HG02970 (cell line): Measurements from ENCODE around the gene CAPZB.

Experiments
- ATAC-seq: cut with Tn5 transposase; IDR thresholded peaks from one replicate; pipeline ENCODE4 v1.9.1; 2021; ENCODE audit warnings: mild to moderate bottlenecking, moderate library complexity, moderate number of reproducible peaks; ENCODE audit not compliant: unreplicated experiment, low FRiP score

The CAPZB gene

DNA sequence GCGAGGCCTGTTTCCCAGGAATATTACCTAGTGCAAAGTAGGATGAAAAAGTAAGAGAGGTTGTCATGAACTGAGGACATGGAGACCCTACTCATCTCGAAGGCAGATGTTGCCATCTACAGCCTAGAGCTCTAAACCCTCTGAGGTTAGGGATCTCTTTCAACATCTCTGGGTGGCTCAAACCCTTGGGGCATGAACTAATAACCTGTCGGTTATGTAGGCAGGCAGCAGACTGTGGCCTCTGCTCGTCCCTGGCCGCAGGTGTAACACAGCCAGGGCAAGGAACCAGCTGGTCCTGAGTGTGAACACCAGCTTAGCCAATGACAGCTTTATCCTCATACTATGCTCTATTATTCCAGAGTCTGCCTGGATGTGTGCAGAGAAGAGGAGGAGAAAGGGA lies 13.2 kb downstream of the CAPZB start:
- no peak for ATAC-seq

DNA sequence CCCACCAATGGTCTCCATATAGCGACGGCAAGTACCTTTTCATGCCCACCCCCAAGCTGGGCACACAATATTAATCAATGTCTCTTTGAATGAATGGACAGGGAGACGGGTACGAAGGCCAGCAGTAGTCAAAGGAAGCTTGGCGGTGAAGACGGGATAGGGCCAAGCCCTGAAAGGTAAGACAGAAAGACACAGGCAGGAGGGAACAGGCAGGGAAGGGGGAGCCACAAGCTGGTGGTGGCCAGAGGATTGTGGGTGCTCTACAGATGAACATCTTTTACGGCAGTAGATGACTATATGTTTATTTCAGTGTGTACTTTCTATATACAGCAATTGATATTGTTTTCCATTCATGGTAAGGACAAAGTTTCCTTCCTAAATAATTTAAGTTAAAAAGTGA lies 16.3 kb downstream of the CAPZB start:
- ATAC-seq: no peak

DNA sequence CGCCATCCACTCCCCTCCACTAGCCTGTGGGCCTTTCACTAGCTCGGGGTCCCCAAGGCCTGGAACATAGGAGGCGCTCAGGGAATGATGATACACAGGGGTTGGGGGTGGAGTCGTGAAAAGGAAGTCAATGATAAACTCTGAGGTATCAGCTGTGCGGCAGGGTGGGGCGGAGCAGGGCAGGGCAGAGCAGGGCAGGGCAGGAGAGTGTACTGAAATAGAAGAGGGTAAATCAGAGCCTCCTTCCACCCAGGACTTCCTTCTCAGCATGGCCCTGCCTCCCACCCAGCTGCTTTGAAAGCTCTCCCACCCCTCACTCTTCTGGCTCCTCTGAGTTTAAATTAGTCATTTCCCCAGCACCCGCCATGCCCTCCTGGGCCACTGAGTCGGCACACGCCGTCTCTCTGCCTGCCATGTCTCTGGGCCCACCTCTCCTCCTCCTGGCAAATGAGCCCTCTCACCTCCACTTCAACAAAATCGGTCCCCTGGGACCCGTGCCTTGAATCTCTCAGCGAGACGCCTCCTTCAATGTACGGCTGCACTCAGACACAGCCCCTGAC lies 16.9 kb downstream of the CAPZB start:
- ATAC-seq: peak; percentile 76

DNA sequence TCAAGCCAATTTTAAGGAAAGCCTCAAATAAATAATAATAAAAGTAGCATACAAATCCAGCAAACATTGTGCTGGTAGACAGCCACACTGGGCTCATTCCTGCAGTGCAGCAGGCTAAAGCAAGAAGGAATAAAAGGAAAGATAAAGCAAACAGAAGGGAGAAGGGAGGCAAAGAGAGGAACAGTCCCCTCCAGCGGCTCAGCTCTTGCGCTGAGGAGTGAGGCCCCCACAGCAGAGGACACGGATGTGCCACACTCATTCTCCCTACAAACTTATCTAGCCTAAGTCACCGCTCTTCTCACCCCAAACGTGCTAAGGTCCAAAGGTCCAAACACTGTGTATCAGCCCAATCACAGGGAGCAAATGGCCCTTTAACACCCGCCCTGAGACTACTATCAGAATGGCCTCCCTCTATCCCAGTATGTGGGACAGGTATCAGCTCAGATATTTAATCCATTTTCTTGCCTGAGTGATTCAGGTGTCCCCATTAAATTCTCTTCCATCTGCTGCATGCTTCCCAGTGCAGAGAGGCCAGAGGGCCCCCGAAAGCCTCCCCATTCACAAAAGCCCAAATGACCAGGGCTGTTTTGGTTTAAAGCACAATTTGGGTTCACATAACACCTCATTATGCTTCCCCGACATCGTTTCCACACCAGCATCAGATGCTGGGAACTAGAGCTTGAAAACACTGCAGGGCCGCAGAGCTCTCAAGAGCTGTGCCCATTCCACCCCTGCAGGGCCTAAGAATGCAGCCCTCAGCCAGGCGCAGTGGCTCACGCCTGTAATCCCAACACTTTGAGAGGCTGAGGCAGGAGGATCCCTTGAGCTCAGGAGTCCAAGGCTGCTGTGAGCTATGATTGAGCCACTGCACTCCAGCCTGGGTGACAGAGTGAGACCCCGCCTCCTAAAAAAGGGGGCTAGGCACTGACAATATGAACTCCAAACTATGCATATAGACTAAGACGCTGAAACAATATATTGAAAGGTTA lies 17.8 kb downstream of the CAPZB start:
- ATAC-seq: no peak

DNA sequence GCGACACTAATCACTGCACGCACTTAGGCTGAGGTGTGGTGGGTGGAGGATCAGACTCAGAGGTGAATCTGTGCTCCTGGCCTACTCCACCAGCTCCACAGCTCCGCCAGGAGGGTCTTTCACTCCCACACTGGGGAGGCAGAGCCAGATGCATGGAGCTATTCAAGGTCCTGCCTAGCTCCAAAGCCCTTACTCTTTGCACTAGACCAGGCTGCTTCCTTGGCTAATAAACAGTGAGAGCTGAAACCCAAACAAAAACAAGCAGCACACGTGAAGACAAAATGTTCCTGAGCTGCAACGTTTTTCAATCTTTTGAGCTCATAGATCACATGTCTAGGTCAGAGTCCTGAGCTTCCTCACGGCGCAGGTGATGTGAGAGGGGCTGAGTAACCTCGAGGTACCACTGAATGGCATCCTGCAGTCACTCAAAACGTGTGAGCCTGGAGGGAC lies 19.2 kb downstream of the CAPZB start:
- no peak for ATAC-seq

DNA sequence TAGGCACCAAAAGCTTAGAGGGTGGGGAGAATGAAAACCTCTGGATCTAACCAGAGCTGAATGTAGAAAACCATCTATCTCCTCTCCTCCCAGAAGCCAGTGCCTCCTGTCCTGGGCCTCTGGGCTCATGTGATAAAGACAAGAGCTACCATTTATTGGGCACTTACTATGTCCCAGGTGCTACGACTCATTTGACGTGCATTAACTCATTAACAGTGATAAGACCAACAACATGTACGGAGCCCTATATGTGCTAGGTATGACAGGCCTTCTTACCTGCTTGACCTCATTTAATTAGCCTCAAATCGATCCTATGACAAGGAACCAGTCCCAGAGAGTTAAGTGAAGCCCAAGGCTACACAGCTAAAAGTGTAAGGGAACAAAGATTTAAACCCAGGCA lies 19.7 kb downstream of the CAPZB start:
- ATAC-seq: no peak

DNA sequence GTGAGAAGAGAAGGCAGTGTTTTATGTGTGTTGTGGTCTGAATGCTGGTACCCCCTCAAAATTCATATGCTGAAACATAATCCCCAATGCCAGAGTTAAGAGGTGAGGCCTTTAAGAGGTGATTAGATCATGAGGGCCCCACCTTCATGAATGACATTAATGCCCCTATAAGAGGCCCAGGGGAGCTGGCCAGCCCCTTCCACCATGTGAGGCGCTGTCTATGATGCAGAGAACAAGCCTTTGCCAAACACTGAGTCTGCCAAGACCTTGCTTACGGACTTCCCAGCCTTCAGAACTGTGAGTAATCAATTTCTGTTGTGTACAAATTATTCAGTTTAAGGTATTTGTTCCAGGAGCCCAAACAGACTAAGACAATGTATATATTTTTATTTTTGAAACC lies 20.2 kb downstream of the CAPZB start:
- no peak for ATAC-seq

DNA sequence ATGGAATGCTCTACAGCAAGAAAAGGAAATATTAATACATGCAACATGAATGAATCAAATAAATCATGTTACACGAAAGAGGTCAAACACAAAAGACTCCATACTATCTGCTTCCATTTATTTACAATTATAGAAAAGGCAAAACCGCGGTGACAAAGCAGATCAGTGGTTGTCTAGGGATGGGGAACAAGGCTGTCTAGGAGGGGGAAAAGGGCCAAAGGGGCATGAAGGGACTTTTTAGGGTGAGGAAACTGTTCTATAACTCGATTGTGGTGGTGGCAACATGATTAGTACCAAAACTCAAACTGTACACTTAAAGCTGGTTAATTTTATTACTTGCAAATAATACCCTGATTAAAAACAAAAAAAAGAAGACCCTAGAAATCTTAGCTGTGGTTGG lies 20.6 kb downstream of the CAPZB start:
- no peak for ATAC-seq

DNA sequence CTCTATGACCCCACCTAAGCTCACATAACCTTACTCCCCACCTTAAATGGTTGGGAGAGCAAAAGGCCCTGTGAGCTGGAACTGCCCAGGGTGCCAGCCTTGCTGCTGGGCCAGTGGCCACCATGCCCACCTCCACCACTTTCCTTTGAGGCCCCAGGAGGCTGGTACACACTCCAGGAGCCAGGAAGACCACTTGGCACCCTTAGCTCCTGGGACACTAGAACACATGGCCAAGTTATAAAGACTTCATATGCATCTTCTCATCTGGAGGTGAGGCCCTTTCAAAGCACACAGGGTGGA lies 21.9 kb downstream of the CAPZB start:
- no peak for ATAC-seq

DNA sequence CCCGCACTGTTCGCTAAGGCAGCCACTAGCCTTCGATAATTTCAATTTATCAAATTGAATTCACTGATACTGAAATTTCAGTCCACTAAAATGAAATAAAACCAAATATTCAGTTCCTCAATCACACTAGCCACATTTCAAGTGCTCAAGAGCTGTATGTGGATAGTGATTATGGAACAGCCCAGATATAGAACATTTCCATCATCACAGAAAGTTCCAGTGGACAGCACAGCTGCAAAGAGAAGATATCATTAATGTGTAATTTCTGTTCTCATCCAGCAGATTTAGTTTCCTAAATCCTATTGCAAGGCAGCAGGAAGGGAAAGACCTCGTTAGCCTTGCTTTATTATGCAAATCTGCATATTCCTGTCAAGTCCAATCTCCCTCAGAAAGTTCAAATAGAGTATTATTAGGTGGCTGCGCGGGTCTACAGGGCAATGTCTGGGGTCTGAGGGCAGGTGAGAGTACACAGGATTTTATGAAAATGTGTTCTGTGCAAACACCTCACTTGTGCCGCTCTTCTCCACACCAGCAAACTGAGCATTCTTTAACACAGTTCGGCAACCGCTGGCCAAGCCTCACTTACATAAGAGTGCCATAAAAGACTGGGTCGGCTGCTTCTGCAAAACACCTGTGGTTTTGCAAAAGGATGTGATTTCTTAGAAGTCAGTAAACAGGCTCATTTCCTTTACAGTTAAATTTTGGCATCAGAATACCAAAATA lies 22.4 kb downstream of the CAPZB start:
- no peak for ATAC-seq

DNA sequence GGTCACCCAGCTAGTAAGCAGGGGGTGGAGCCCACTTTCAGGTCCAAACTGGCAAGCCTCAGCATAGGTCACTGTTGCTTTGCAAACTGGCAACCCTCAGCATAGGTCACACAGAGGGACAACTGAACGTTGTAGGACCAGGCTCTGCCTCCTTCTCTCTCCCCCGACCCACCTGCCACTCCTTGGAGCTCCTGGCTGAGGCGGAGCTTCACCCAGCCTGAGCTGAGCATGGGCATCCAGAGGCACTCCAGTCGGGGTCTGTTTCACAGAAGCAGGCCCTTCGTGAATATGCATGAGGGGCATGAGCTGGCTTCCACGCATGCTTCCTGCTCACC lies 24.2 kb downstream of the CAPZB start:
- ATAC-seq: no peak

DNA sequence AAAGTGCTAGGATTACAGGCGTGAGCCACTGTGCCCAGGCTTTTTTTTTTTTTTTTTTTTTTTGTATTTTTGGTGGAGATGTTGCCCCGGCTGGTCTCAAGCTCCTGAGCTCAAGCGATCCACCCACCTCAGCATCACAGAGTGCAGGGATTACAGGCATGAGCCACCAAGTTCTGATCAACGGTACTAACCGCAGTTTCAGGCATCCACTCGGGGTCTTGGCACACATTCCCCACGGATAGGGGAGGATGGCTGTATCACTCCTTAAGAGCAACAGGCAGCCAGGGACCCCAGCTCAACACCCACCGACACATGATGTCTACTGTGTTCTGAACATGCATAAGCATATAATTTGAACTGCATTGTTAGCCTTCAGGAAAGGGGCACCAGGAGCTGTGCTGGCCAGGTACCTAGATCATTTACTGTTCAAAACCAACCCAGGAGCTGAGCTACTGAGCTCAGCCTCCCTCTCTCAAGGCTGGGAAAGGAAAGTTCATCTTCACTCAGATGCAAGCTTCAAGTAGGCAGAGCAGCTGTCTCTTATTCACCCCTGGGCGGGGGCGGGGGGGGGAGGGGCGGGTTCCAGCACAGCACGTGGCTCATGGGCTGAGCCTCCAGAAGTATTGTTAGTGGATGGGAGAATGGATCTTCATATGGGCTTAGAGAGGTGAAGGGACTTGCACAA lies 24.7 kb downstream of the CAPZB start:
- ATAC-seq: no peak

DNA sequence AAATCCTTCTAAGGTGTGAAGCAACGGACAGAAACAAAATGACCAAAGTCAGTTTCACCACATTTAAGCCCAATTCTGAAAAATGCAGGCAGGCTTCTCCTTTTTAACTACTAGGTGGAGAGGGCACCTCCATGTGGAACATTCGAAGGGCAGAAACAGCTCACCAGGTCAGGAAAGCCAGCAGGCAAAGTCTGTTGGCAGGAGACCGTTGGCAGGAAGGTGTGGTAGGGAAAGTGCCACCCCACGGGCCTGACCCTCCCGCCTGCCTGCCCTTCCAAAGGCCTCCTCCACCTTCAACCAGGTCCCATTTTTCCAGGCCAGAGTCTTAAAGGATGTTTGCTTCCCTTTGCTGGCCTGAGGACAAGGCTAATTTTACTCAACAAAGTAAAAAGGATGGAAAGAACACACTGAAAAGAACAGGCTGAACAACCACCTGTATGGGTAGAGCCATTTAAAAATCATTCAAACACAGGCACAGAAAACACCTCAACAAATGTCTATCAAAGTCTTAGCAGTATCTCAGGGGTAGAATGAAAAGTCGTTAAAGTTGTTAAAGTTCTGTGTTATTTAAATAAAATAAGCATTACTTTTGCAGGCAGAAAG lies 26.4 kb downstream of the CAPZB start:
- ATAC-seq: no peak

DNA sequence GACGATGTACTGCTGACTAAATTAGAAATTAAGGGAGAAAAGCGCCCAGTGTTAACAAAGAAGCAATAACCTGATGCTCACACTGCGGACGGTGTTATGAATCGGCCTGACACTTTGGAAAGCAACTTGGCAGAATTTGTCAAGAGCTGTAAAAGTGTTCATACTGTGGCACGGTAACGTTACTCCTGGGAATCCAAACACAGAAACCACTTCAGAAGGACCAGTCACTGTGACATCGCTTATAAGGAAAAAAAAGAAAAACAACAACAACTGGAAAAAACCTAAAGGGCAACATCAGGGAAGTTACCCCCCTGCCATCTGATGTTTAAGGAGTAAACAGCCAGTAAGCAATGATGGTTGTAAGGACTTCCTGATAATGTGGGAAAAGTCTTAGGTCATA lies 27.7 kb downstream of the CAPZB start:
- no peak for ATAC-seq

DNA sequence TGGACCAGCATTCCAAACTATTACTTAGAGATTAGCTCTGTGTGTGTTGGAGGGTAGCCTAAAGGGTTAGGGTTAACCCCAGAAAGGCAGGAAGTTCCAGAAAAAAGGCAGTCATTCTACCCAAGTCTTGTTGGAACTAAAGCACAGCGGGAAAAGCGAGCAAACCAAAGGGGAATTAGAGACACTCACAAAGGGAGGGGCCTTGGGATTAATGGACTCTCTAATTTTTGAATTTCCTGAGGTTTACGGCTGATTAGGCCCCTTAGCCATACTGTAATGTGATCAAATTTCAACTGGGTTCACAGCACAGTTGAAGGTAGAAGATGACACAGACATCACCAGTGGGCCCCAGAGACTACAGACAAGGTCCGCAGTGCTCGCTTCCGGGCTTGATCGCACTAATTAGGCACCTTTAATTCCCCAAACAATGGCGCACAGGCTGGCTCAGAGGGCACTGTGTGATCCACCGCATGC lies 28.3 kb downstream of the CAPZB start:
- ATAC-seq: no peak

DNA sequence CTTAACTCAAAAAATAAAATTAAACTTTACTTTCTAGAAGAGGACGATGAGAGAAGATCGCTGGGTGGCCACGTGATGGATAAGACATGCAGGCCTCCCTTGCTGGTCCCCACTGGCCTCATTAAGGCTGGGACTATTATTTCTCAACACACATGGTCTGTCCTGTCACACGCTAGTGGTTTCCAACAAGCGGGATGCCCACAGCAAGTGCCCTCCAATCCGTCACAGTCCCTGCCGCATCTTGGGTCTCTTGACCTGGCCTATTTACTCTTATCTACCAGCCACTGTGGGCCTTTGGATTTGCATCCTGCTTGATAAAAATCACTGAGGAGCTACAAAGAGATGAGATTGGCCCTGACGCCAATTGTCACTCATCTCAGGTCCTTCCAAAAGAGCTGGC lies 30.0 kb downstream of the CAPZB start:
- no peak for ATAC-seq

DNA sequence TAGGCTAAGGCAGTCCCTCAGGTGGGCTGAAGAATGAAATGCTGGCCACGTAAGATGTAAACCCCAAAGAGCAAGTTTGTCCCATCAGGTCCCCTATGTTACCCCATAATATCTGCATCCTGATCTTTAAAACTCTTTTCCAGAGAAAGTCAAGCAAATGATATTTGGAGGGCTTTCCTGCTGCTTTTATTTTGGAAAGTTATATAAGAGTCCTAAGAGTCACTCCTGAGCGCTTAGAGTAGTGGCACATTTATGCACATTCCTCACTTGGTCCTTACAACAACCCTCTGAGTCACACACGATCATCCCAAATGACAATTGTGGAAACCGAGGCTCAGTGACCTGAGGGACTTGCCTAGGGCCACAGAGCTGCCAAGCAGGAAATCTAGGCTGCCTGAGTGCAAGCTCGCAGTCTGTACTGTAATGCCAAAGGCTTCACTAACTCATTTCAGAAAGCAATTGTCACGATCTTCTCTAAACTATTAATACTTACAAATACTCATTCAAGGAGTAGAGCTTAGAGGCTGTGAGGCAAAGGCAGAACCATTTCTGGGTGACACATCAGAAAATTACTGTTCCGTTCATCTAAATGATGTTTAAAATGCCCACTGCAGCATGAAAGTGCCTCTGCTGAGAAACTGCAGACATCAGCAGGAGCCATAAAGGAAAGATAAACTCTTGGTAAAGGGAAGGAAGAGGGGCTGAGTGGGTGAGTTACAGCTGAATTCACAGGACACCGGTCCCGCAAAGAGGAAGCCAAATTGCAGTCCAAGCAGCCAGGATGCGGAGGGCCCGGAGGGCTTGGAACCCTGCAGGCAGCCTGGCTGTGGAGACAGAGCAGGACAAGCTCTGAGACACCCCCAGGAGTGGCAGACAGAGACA lies 30.8 kb downstream of the CAPZB start:
- no peak for ATAC-seq

DNA sequence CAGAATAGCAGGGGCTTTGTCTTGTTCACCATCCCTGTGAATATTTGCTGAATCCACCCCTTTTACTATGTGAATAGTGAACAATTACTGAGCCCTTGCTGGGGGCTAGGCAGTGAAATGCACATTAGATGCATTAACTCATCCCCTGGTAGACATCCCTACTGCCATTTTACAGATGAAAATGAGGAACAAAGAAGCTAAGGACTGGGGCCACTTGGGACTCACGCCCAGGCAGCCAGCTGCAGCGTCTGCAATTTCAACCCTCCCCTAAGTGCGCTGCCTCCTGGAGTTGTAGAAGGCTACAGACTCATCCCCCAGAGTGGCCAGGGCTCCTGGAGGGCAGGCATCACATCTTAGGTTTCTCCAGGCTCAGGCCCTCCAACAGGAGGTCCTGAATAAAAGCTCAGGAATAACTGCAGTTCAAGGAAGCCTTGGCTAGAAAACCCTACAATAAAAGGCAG lies 31.6 kb downstream of the CAPZB start:
- no peak for ATAC-seq

DNA sequence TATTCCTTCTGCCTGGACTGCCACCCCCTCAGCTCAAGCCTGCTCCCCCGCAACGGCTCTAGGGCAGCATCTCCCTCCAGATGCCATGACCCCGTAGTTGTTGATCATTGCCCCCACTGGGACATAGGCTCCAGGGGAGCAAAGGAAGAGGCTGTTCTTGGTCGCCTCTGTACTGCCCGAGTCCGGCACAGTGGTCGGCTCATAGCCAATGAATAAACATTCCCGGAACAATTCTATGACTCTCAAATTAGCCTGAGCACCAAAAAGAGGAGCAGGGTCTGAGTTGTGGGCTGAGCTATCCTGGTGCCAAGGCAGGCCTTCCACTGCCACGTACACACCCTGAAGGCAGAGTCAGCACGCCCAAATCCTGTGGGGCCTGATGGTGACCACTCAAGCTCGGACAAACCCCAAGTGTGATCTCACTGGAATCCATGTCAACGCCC lies 33.1 kb downstream of the CAPZB start:
- no peak for ATAC-seq
